ENCODE results near the gene MNAT1.
"Not testable (repeated sequence)": the region's sequence is repeated elsewhere in the genome, so short reads cannot be mapped to it uniquely, and the experiment has no call there.

Gene MNAT1

GRCh38 chr14:60807247-60807646 lies 72.7 kb downstream of the MNAT1 start:
- DNase-seq, result no peak

- DNase-seq, result no peak
These were observed 73.4 kb downstream of the MNAT1 start for GRCh38 chr14:60807971-60808370.

- no peak for DNase-seq
These were observed 78.4 kb downstream of the MNAT1 start for GRCh38 chr14:60812987-60813386.

GRCh38 chr14:60815371-60815770 lies 80.8 kb downstream of the MNAT1 start:
- DNase-seq, result no peak

GRCh38 chr14:60817113-60817512 lies 82.6 kb downstream of the MNAT1 start:
- DNase-seq, result no peak

GRCh38 chr14:60819575-60819974 lies 85.0 kb downstream of the MNAT1 start:
- DNase-seq, result no peak

GRCh38 chr14:60838601-60839000 lies 104.0 kb downstream of the MNAT1 start:
- no peak for DNase-seq

- DNase-seq, result no peak
These were observed 104.5 kb downstream of the MNAT1 start for GRCh38 chr14:60839057-60839456.

- DNase-seq, result no peak
These were observed 105.1 kb downstream of the MNAT1 start for GRCh38 chr14:60839657-60840056.

- no peak for DNase-seq
These were observed 105.8 kb downstream of the MNAT1 start for GRCh38 chr14:60840313-60840712.

GRCh38 chr14:60845523-60845922 lies 111.0 kb downstream of the MNAT1 start:
- peak; percentile 15 to 21 for DNase-seq

GRCh38 chr14:60848066-60848465 lies 113.5 kb downstream of the MNAT1 start:
- no peak for DNase-seq

- DNase-seq, result not testable (repeated sequence)
These were observed 117.1 kb downstream of the MNAT1 start for GRCh38 chr14:60851692-60852091.

- DNase-seq, result no peak
These were observed 121.5 kb downstream of the MNAT1 start for GRCh38 chr14:60856111-60856510.

- DNase-seq, result peak in 1 of 2 donors; percentile 6
These were observed 125.0 kb downstream of the MNAT1 start for GRCh38 chr14:60859525-60859924.

GRCh38 chr14:60861545-60862140 lies 127.1 kb downstream of the MNAT1 start:
- DNase-seq, result peak; percentile 19 to 29

GRCh38 chr14:60862283-60862682 lies 127.7 kb downstream of the MNAT1 start:
- peak; percentile 37 to 47 for DNase-seq

- DNase-seq, result no peak
These were observed 128.7 kb downstream of the MNAT1 start for GRCh38 chr14:60863249-60863648.

- DNase-seq, result no peak
These were observed 131.0 kb downstream of the MNAT1 start for GRCh38 chr14:60865378-60866127.

GRCh38 chr14:60867503-60868172 lies 133.1 kb downstream of the MNAT1 start:
- DNase-seq, result no peak

GRCh38 chr14:60878121-60878520 lies 143.6 kb downstream of the MNAT1 start:
- DNase-seq, result no peak

GRCh38 chr14:60878536-60878935 lies 144.0 kb downstream of the MNAT1 start:
- no peak for DNase-seq

GRCh38 chr14:60882219-60882618 lies 147.7 kb downstream of the MNAT1 start:
- no peak for DNase-seq

GRCh38 chr14:60884134-60884533 lies 149.6 kb downstream of the MNAT1 start:
- DNase-seq, result no peak
